ENCODE data around the gene DPH7.
"Not testable (repeated sequence)": the region's sequence is repeated elsewhere in the genome, so short reads cannot be mapped to it uniquely, and the experiment has no call there.

Gene DPH7

GRCh38 chr9:137581361-137582285 lies 2.9 kb upstream of the DPH7 start:
- FAIRE-seq = no peak

GRCh38 chr9:137580954-137581322 lies 2.2 kb upstream of the DPH7 start:
- FAIRE-seq = no peak
- DNase-seq (ENCODE audit: insufficient read length, low spot score) = no peak

More at GRCh38 chr9:137581361-137582285, 2.9 kb upstream of the DPH7 start:
- no peak for DNase-seq (ENCODE audit: insufficient read length, low spot score)

GRCh38 chr9:137580209-137580953 lies 1.7 kb upstream of the DPH7 start:
- no peak for DNase-seq (ENCODE audit: insufficient read length, low spot score)
- FAIRE-seq = no peak

- FAIRE-seq (no peak), DNase-seq (ENCODE audit: insufficient read length, low spot score) (no peak)
Observed at GRCh38 chr9:137579259-137579604, 507 bp upstream of the DPH7 start.

GRCh38 chr9:137575716-137576411 lies 2.9 kb downstream of the DPH7 start:
- FAIRE-seq = no peak
- no peak for DNase-seq (ENCODE audit: insufficient read length, low spot score)

- no peak for FAIRE-seq
- no peak for DNase-seq (ENCODE audit: insufficient read length, low spot score)
Observed at GRCh38 chr9:137575364-137575715, 3.4 kb downstream of the DPH7 start.

- DNase-seq (ENCODE audit: insufficient read length, low spot score) = no peak
- FAIRE-seq = no peak
Observed at GRCh38 chr9:137574192-137574591, 4.5 kb downstream of the DPH7 start.

- DNase-seq (ENCODE audit: insufficient read length, low spot score) = no peak
- no peak for FAIRE-seq
Observed at GRCh38 chr9:137570566-137570965, 8.2 kb downstream of the DPH7 start.

GRCh38 chr9:137569609-137570203 lies 9.0 kb downstream of the DPH7 start:
- DNase-seq (ENCODE audit: insufficient read length, low spot score) (no peak), FAIRE-seq (no peak)

- FAIRE-seq; DNase-seq (ENCODE audit: insufficient read length, low spot score): not testable (repeated sequence)
Observed at GRCh38 chr9:137568445-137568844, 10.3 kb downstream of the DPH7 start.

- no peak for FAIRE-seq
- no peak for DNase-seq (ENCODE audit: insufficient read length, low spot score)
Observed at GRCh38 chr9:137564817-137565411, 13.8 kb downstream of the DPH7 start.

- DNase-seq (ENCODE audit: insufficient read length, low spot score) = no peak
- no peak for FAIRE-seq
Observed at GRCh38 chr9:137564134-137564533, 14.6 kb downstream of the DPH7 start.

GRCh38 chr9:137558127-137558526 lies 20.6 kb downstream of the DPH7 start:
- DNase-seq (ENCODE audit: insufficient read length, low spot score) (no peak), FAIRE-seq (no peak)

GRCh38 chr9:137556069-137556838 lies 22.5 kb downstream of the DPH7 start:
- no peak for DNase-seq (ENCODE audit: insufficient read length, low spot score)
- FAIRE-seq = no peak

GRCh38 chr9:137555179-137555578 lies 23.5 kb downstream of the DPH7 start:
- no peak for FAIRE-seq
- no peak for DNase-seq (ENCODE audit: insufficient read length, low spot score)

- FAIRE-seq (no peak), DNase-seq (ENCODE audit: insufficient read length, low spot score) (no peak)
Observed at GRCh38 chr9:137554349-137554748, 24.4 kb downstream of the DPH7 start.

- FAIRE-seq; DNase-seq (ENCODE audit: insufficient read length, low spot score): not testable (repeated sequence)
Observed at GRCh38 chr9:137553654-137554053, 25.1 kb downstream of the DPH7 start.

GRCh38 chr9:137552022-137552768 lies 26.5 kb downstream of the DPH7 start:
- FAIRE-seq (no peak), DNase-seq (ENCODE audit: insufficient read length, low spot score) (no peak)
